RWPE2 (cell line): ENCODE measurements around the gene CCNF.

Experiments used
- ATAC-seq: fragments of 200-7000 bp; cut with Tn5 transposase; 3 replicates; pipeline ENCODE4 v1.9.1; 2021; ENCODE audit warnings: low read depth
- DNase-seq: peaks from one replicate; pipeline ENCODE4 v3.0.0-alpha.2; 2020; ENCODE audit warnings: low spot score
- H3K27ac ChIP-seq: fragments of 450-650 bp; 2 replicates; pipeline ENCODE4 v1.5.1; 2017; ENCODE audit warnings: mild to moderate bottlenecking; ENCODE audit not compliant: poor library complexity, severe bottlenecking
- H3K27me3 ChIP-seq: fragments of 250-450 bp; sonication (Bioruptor Pico); 2 replicates; pipeline ENCODE4 v1.5.1; 2021; ENCODE audit warnings: mild to moderate bottlenecking, moderate library complexity; ENCODE audit not compliant: insufficient read depth, poor library complexity, severe bottlenecking
- H3K36me3 ChIP-seq: fragments of 250-450 bp; sonication (Bioruptor Pico); 2 replicates; pipeline ENCODE4 v1.5.1; 2020; ENCODE audit warnings: low read depth, mild to moderate bottlenecking, moderate library complexity
- H3K4me1 ChIP-seq: fragments of 250-450 bp; sonication (Bioruptor Pico); 2 replicates; pipeline ENCODE4 v1.5.1; 2021; ENCODE audit warnings: mild to moderate bottlenecking, moderate library complexity; ENCODE audit not compliant: insufficient read depth, poor library complexity, severe bottlenecking
- H3K4me3 ChIP-seq: fragments of 250-450 bp; sonication (Bioruptor Pico); 2 replicates; pipeline ENCODE4 v1.5.1; 2021; ENCODE audit warnings: mild to moderate bottlenecking, moderate library complexity; ENCODE audit not compliant: severe bottlenecking
- H3K9me3 ChIP-seq: fragments of 250-450 bp; sonication (Bioruptor Pico); 2 replicates; pipeline ENCODE4 v1.5.1; 2021; ENCODE audit warnings: mild to moderate bottlenecking, moderate library complexity; ENCODE audit not compliant: severe bottlenecking
- TF ChIP-seq, protein P1 (sequence below): fragments of 450-650 bp; IDR thresholded peaks from one replicate; pipeline ENCODE4 v1.5.1; 2017; ENCODE audit warnings: mild to moderate bottlenecking, moderate library complexity; ENCODE audit not compliant: poor library complexity, severe bottlenecking

Gene CCNF

GRCh38 chr16:2474877-2475412 lies 45.7 kb downstream of the CCNF start, which contains the start of gene TBC1D24:
TBC1D24 (plus strand) TSS chr16:2475127; CDS start chr16:2496149, 21,022 bp downstream.
- Histone ChIP-seq H3K4me3 (peak within 1 kb of the TSS; percentile 64), H3K27me3 (peaks cover 6% of the 10 kb centered on the region), H3K4me1 (no peaks in the 10 kb centered on the region), H3K27ac (peak within 1 kb of the TSS; percentile 54), H3K36me3 (no peaks in the 10 kb centered on the region), H3K9me3 (no peaks in the 10 kb centered on the region)
- ATAC-seq: peak; percentile 64
- no peak for DNase-seq
- TF ChIP-seq, protein P1, sequence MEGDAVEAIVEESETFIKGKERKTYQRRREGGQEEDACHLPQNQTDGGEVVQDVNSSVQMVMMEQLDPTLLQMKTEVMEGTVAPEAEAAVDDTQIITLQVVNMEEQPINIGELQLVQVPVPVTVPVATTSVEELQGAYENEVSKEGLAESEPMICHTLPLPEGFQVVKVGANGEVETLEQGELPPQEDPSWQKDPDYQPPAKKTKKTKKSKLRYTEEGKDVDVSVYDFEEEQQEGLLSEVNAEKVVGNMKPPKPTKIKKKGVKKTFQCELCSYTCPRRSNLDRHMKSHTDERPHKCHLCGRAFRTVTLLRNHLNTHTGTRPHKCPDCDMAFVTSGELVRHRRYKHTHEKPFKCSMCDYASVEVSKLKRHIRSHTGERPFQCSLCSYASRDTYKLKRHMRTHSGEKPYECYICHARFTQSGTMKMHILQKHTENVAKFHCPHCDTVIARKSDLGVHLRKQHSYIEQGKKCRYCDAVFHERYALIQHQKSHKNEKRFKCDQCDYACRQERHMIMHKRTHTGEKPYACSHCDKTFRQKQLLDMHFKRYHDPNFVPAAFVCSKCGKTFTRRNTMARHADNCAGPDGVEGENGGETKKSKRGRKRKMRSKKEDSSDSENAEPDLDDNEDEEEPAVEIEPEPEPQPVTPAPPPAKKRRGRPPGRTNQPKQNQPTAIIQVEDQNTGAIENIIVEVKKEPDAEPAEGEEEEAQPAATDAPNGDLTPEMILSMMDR: no peak

DNA sequence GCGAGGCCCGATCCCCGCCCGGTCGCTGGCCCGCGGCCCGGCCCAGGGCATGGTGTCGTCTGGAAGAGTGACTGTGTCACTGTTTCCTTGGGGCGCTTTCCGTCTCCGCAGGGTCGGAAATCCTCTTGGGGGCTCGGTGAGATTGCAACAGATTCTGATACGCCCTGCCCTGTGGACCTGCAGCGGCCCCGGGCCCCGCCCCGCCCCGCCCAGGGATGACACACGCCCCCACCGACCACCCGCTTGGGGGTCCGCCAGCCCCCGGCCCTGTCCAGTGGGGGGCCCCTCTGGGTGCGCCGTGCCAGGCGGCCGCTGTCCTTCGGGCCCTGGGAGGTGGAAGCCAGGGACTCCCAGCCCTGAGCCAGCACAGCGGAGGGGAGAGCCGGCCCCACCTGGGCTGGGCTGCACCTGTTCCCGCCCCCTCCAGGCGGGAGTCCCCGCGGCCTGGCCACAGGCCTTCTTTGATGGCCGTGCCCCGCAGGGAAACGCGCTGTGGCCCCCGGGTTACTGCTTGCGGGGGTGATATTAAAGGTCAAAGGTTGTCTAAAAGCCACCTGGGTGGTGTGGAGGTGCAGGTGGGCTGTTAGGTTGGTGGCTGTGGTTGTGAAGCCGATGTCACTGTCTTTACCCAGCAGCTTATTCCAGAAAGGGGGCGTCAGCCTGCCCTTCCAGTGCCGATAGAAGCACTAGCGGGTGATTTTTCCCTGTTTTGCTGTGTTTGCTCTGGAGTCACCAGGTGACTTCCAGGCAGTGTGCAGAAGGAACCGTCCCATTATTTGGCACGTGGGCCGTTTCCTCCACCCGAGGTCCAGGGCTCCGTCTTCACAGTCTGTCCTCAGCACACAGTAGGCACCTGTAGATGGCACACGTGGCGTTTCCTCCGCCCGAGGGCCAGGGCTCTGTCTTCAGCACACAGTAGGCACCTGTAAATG lies 46.4 kb downstream of the CCNF start:
- no peaks in the 10 kb centered on the region for H3K9me3 ChIP-seq
- H3K4me1 ChIP-seq: no peaks in the 10 kb centered on the region
- no peaks in the 10 kb centered on the region for H3K36me3 ChIP-seq
- peak overlapping the region; percentile 64 for H3K4me3 ChIP-seq
- TF ChIP-seq, protein P1: no peak
- ATAC-seq (no peak), DNase-seq (no peak)
- peak overlapping the region; percentile 54 for H3K27ac ChIP-seq
- peaks cover 6% of the 10 kb centered on the region for H3K27me3 ChIP-seq

- ATAC-seq (no peak), DNase-seq (no peak)
- Histone ChIP-seq H3K4me1 (no peaks in the 10 kb centered on the region), H3K36me3 (no peaks in the 10 kb centered on the region), H3K27ac (no peak overlapping the region), H3K4me3 (no peak overlapping the region), H3K9me3 (no peaks in the 10 kb centered on the region), H3K27me3 (peaks cover 6% of the 10 kb centered on the region)
- TF ChIP-seq, protein P1: no peak
Measured at GRCh38 chr16:2476345-2476720, 47.1 kb downstream of the CCNF start.

DNA sequence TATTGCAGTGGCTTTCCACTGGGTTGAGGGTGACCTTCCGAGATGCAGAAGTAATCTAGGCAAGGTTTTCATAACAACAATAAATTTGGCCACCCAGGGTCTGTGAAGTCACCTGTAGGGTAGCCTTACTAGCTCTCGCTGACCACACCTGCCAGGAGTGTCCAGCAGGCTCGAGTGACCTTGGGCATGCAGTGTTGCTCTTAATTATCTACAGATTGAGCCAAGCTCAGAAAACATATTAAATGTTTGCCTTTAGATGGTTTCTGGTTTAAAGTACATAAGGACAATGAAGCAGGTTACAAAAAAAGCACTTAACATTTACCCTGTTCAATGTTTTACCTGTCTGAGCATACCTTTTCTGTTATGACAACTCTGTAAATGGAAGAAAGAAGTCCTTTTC lies 47.5 kb downstream of the CCNF start:
- H3K27me3 ChIP-seq: peaks cover 6% of the 10 kb centered on the region
- no peak for ATAC-seq
- no peaks in the 10 kb centered on the region for H3K4me1 ChIP-seq
- no peak overlapping the region for H3K4me3 ChIP-seq
- TF ChIP-seq, protein P1: no peak
- H3K9me3 ChIP-seq: no peaks in the 10 kb centered on the region
- H3K36me3 ChIP-seq: no peaks in the 10 kb centered on the region
- H3K27ac ChIP-seq: no peak overlapping the region
- DNase-seq: no peak
